HG03469 (cell line): ENCODE results near the gene SSBP1.
"Not testable (repeated sequence)": the region's sequence is repeated elsewhere in the genome, so short reads cannot be mapped to it uniquely, and the experiment has no call there.

ENCODE experiments used
- ATAC-seq: cut with Tn5 transposase; IDR thresholded peaks from one replicate; pipeline ENCODE4 v1.9.1; 2021; ENCODE audit warnings: mild to moderate bottlenecking, moderate library complexity, moderate number of reproducible peaks; ENCODE audit not compliant: unreplicated experiment

The SSBP1 gene

DNA sequence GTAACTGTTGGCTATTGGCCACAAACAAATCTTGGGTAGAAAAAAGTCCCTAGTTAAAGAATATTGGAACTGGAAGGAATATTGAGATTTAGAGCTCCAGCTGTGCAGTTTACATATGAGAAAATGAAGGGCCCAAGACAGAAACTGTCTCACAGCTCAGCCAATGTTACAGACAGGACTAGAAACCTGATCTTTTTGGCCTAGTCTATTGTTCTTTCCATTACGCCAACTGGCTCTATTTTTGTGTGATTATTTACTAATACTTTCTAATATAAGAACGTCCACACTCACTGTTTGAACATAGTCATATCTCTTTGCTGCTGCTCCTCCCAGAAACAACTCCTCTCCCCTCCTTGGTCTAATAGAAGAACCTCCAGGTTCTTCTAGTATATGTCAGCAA, 28.8 kb upstream of the SSBP1 start:
- no peak for ATAC-seq

DNA sequence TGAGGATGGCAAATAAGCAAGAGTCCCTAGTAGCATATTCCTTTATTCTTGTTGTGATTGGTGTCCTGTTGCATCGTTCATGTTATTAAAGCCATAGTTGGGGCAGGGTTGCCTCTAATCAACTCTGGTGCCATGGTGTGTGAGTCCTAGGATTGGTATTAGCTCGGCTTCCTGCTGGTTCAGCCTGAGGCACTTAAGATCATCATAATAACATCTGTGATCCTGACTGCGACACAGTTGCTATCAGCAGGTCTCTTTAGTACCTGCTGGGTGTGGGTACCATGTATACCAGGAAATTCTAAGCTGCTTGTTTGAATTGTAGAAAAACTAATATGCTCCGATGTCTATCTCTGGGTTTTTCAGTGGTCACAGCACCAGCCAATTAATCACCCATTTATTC, 28.4 kb upstream of the SSBP1 start:
- no peak for ATAC-seq

DNA sequence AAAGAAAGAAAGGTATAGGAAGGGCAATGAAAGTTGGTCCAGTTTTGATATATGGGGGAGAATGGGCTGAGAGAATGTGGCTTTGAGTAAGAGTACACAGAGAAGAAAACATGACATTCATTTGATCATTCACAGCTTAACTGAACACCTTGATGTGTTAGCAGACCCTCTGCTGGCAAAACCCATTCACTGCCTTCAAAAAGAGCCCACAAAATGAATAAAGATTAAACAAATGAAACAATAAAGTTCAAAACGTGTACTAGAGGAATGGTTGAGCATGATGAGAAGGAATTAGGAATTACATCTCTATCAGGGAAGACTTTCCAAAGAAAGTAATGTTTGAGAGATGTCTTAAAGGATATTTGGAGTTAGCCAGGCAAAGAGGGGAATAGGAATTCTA, 27.9 kb upstream of the SSBP1 start:
- no peak for ATAC-seq

DNA sequence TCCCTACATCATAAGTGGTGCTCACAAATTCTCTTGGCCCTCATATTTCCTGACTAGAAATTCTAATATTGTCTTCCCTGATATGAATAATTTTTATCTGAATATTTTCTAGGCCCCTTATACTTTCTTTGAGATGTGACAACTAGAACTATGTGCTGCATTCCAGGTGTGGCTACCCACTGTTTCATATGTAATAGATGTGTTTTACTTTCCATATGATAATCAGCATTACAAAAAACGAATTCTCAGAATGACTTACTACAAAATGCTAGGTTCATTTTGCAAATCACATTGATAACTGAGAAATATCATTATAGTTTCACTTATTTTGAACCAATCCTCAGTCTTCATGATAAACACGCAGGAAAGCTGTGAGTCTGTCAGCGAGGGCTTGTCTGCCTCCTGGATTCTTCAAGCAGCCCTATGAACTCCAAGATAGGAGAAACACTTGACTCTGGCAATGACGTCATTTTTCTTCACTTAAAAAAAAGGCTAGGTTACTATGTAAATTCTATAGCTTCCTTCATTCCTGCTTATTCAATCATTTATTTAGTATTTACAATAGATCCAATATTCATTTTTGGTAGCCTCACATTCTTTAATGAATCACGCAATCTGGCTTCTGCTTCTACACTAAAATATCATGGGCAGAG, 25.4 kb upstream of the SSBP1 start:
- no peak for ATAC-seq

DNA sequence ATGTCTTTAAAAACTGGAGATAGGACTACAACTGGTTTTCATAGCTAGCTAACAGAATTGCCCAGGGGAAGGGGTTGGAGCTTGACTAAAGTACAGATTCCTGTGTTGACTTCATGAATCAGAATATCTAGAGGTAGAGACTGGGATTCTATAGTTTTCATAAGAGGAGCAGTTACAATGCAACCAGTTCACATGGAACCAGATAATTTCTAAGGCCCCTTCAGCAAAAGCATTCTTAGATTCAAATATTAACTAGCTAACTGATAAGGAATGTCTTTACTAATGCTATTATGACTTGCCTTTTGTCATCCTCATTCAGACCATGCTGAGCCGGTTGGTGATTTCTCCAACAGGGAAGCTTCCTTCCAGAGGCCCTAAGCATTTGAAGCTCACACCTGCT, 24.3 kb upstream of the SSBP1 start:
- ATAC-seq: no peak

DNA sequence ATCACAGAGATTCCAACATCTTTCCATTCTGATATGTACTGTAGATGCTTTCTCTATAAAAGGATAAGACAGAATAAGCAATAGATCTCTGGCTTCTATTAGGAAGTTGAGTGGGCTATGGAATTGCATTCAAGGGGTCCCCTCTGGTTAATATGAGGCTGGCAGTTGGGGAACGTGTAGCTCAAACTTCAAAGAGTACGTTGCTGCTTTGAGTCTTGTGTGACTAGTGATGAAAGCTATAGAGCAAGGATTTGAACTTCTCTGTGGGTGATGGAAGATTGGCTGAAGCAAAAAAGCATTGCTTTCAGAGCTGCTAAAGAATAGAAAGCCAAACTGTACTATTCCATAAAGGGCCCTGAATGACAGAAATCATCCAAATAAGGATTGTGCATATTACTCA, 23.6 kb upstream of the SSBP1 start:
- ATAC-seq: no peak

DNA sequence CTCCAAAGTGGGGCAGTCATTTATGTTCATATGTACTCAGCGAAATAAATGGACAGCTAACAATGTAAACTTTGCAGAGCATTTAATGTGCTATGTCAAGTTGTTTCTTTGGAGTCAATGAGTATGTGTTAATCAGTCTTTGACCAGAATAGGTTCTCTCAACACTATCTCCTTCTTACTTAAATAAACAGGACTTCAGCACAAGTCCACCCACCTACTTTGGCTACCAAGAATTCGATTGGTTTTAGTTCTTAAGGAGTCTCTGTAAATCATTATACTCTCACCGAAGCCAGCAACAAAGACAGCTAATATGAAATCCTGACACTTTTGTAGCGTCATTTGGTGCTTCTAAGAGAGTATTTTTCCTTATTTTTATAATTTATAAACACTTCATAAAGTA, 23.1 kb upstream of the SSBP1 start:
- no peak for ATAC-seq

DNA sequence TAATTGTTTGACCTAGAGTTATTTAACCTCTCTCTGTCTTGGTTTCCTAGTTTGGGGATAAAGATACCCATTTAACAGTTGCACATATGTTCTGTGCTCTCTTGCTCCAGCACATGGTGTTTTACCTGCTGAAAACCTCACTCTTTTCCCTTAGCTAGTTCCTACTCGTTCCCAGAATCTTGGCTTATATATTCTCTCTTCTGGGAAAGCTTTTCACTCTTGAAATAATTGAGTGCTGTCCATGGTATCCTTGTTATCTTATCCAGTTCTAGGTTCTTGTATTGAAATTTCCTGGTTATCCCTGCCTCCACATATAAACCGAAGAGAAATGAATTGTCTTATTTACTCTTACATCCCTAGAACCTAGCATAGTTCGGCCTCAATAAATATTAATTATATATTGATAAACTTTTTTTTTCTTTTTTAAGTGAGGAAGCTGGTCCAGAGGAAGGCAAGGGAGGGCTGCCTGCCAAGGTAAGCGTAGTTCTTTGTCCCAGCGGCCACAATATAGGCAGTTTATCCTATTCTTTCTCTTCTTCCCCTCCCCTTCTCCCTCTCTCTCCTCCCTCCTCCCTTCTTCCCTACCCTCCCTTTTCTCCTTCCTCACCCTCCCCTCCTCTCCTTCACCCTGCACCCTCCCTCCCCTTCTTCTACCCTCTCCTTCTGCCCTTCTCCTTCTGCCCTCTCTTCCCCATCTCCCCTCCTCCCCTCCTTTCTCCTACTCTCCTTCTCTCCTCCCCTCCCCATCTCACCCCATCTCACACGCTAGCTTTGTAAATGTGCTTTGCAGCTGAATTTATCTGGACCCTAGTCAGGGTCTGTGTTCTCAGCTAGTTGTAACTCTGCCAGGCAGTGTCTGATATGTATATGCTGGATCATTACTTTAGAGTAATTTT, 22.1 kb upstream of the SSBP1 start:
- no peak for ATAC-seq

DNA sequence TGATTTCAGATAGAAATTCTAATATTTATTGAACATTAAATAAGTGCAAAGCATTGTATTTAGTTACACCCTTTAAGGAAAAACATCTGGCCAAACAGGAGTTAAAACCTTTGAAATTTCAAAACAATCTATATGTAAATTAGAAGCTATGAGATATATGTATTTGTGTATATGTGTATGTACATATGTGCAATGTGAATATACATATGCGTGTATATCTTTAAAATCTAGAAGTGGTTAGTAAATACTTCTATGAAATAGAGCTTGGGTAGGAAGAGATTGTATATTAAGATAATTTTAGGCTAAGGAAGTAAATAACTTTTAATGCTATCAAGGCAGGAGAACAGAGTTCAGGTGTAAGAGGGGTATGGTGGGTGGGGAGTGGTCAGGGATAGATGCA, 20.7 kb upstream of the SSBP1 start:
- no peak for ATAC-seq

DNA sequence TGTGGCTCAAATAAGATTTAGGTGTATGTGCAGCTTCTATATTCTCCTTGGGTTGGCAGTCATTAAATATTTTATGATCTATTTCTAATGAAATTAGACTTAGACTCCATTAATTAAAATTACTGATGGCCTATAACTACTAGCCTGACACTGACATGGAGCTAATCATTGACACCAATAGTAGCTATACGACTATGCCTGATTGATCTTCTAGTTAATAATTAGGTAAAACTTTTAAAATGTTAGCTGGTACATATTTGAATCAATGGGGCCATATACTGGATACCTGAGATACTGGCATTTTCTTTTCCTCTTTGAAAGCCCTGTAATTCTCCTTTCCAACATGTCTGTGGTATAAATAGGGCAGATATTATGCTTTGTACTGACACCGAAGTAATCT, 15.6 kb upstream of the SSBP1 start:
- no peak for ATAC-seq

DNA sequence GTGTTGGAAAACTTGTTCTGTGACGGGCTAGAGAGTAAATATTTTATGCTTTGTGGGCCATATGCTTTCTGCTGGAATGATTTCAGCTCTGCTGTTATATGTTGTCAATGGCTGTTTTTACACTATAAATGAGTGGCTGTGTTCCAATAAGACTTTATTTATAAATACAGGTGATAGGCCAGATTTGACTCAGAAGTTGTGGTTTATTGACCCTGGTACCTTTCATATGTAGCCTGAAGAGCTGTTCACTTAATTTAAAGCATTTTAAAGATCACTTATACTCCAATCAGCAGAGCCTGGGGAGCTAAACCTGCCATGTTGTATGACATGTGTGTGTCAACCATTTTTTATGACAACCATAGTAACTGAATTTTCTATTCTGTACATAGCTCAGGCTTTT, 9.1 kb upstream of the SSBP1 start:
- no peak for ATAC-seq

DNA sequence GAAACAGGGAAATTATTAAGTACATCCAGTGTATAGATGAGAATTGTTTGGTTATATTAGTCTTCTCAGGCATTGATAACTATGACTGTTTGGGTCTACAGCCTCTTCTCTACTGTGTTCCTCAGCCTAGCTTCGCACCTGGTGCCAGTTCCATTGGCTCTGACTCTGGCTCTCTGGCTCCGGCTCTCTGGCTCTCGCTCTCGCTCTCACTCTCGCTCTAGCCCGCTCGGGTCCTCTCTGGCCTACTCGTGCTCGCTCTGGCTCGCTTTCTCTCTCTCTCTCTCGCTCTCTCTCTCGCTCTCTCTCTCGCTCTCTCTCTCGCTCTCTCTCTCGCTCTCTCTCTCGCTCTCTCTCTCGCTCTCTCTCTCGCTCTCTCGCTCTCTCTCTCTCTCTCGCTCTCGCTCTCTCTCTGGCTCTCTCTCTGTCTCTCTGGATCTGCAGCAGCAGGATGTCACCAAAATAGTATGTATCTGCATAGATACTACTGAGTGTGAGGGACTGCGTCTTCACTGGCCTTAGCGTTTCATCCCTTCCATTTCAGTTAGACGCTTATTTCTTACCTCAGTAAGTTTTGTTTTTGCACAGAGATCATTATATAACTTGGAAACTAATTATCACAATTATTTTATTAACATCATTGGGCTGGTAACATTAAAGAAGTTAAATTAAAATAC, 6.5 kb upstream of the SSBP1 start:
- no peak for ATAC-seq

DNA sequence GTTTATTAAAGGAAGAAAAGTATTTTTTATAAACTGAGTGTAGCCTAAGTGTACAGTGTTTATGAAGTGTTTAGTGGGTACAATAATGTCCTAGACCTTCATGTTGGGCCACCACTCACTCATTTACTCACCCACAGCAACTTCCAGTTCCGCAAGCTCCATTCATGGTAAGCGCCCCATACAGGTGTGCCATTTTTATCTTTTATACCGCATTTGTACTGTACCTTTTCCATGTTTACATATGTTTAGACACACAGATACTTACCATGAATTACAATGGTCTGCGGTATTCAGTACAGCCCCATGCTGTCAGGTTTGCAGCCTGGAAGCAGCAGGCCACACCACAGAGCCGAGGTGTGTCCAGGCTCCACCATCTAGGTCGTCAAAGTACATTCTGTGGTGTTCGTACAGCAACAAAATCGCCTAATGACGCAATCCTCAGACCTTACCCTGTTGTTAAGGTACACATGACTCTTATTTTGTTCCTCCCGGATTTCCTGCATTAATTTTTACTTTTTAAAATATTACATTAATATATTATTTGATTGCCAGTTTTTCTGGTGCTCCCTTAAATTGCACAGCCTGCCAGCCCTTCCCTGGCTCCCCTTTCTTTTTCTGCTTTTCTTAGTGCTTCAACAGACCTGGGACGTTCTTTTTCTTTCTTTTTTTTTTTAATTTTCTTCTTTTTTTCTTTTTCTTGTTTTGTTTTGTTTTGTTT, 881 bp upstream of the SSBP1 start:
- ATAC-seq: no peak

DNA sequence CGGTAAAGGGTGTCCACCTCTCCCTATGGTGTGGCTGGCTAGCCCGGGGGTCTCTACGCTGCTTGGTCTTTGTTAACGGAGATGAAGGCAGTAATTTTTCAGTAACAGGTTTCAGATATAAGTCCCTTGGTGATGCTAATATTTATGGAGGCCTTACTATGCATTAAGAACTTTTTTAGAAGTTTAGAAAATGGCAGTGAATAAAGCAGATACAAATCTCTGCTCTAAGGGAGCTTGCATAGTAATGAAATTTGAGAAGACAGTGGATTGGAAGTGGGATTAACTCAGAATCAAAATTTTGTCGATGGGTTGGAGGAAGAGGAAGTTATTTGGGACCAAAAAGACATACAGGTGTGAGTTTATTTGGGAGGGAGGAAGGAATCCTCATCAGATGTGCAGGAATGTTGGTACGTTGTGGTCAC, 445 bp downstream of the SSBP1 start:
- no peak for ATAC-seq

DNA sequence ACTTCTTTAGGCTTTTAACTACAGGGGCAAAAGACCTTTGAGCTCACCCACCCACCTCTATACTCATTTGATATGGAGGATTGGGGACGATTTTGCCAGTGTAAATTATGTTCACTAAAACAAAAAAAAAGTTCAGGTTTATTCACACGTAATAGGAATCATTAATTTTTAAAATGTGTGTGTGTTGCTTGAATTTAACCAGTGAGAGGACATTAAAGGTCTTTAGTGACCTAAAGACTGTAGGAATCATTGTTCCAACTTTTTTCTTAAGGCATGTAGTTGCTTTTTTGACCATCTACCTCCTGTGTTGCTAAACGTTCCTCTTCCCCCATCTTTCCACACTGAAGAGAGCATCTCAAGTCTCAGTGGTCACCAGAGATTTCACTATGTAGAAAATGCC, 1.1 kb downstream of the SSBP1 start:
- no peak for ATAC-seq

DNA sequence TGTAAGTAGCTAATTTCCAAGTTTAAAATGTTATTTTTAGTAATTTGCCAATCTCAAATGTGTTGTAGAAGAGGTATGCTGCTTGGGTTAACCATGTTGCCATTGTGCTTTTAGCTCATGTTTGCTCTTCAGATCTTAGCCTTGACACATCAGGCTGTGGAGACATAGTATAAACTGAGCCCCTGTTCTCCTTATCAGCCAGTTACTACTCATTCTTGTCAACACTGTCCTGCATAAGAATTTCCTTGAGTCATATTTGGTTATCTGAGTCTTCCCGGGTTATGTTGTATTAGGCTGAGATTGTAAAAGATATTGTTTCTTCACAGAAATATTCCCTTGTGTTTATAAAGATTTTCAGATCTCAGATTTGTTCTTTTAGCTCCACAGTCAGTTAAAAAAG, 4.1 kb downstream of the SSBP1 start:
- no peak for ATAC-seq

DNA sequence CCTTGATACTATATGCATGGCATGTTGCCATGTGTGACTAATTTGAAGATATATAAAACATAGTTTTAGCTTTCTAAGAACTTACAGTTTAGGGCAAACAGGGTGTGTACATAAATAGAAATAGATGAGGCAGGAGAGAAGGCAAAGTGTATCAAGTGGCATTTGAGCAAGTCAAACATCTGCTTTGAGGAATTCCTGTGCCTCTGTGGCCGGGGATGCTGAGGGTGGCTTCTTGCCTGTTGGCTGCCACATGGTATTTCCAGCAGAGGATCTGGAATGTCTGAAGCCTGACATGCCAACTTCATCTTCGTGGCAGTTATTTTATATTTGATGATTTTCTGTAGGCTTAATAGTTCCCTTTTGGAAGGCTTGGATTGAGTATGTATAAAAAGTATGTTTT, 6.0 kb downstream of the SSBP1 start:
- ATAC-seq: no peak

DNA sequence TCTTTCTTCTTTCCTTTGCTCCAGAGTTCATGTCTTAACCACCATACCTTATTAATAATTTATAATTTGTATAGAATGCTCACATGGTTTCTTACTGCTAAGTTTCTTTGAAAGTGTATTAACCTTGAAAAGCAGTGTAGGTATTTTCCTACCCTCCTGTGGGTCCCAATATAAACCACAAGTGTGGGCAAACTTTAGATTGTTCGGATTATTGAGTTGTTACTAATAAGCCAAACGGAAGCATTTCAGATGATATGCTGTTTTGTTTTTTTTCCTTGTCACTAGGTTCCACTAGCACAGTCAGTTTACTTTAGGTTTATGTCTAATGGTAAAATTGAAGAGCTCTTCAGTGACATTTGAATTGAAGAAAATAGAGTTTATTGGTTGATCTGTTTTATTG, 10.2 kb downstream of the SSBP1 start:
- ATAC-seq: no peak

DNA sequence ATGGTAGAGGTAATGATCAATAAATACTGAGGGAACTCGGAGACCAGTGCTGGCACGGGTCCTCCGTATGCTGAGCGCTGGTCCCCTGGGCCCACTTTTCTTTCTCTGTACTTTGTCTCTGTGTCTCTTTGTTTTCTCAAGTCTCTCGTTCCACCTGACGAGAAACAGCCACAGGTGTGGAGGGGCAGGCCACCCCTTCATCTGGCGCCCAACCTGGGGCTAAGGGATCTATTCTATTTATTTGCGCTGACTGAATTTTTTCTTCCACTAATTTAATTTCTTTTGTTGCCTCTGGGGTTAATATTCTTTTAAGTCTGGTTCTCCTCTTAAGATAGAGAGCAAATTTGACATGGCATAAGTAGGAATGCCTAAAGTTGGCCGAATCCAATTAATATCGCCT, 13.7 kb downstream of the SSBP1 start:
- ATAC-seq: not testable (repeated sequence)

DNA sequence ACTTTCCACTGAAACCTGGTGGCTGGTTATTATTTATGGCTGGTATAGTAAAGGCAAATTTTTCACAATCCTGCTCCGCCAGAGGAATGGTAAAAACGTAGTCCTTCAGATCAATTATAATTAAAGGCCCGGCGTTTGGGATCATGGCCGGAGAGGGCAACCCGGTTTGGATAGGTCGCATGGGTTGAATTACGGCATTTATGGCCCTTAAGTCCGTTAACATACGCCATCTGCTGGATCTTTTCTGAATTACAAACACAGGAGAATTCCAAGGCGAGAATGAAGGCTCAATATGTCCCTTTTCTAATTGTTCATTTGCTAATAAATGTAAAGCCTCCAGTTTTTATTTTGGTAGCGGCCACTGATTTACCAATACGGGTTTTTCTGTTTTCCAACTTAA, 14.5 kb downstream of the SSBP1 start:
- ATAC-seq: no peak

DNA sequence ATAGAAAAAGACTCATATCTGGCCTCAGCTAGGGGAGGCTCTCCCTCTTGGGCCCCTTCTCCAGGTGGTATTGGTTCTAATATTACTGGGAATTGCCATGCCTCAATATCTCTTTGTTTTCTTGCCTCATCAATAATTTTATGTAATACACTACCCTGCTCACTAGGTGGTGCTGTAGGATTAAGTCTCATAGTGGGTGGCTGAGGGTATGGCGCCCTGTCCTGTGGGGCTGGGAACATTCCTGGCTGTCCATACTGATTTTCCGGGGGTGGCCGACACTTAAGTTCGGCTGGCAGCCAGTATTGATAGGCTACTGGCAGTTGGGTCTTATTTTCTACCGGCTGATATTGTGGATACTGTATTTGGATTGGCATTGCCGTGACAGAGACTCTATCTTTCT, 16.8 kb downstream of the SSBP1 start:
- ATAC-seq: no peak
